H1 (cell line): Measurements from ENCODE around the gene NLRP3. TPM values are rescaled to one million over a fixed set of nuclear protein-coding genes. Genes with fewer than 3 reads are reported as not detected.

Experiments used
- CTCF ChIA-PET: fragments of 300-600 bp; sonication (Branson Sonifier 250); formaldehyde crosslinking; loops from one replicate; lab custom pipeline; 2021; ENCODE audit not compliant: partially characterized antibody; lab: Charles Lee
- POLR2A ChIA-PET: fragments of 300-600 bp; sonication (Branson Sonifier 250); formaldehyde crosslinking; loops from one replicate; lab custom pipeline; 2021; ENCODE audit warnings: inconsistent platforms; ENCODE audit not compliant: partially characterized antibody; lab: Charles Lee
- DNase-seq, 2 experiments: peaks; one replicate each; pipeline versions ENCODE4 v3.0.0 to v3.0.0-alpha.2; 2010 to 2022; ENCODE audit warnings: low spot score in 2 of 2, low read depth in 1 of 2, mixed read lengths in 1 of 2
- FAIRE-seq: peaks from 2 replicates; lab custom pipeline; 2011; peaks lifted over from hg19 to GRCh38; lab: Jason Lieb, UNC
- H2AFZ ChIP-seq: 2 replicates; pipeline ENCODE4 v1.8.1; 2012; ENCODE audit warnings: low read length, inconsistent platforms
- H2AK5ac ChIP-seq: 2 replicates; pipeline ENCODE4 v1.6.1; 2013; ENCODE audit warnings: low read depth, low read length
- H2BK120ac ChIP-seq: replicated peaks from 2 replicates; pipeline ENCODE3; 2013; ENCODE audit warnings: low read depth, low read length, inconsistent platforms
- H2BK12ac ChIP-seq: 2 replicates; pipeline ENCODE4 v1.6.1; 2013; ENCODE audit warnings: low read depth, low read length
- H2BK15ac ChIP-seq: 2 replicates; pipeline ENCODE4 v1.6.1; 2013; ENCODE audit warnings: low read length
- H2BK20ac ChIP-seq: 2 replicates; pipeline ENCODE4 v1.6.1; 2013; ENCODE audit warnings: low read length
- H2BK5ac ChIP-seq: 2 replicates; pipeline ENCODE4 v1.6.1; 2013; ENCODE audit warnings: low read depth, low read length
- H3K14ac ChIP-seq: 2 replicates; pipeline ENCODE4 v1.6.1; 2013; ENCODE audit warnings: inconsistent platforms; ENCODE audit not compliant: insufficient read length
- H3K18ac ChIP-seq: 2 replicates; pipeline ENCODE4 v1.6.1; 2013; ENCODE audit warnings: low read length; ENCODE audit errors: extremely low read depth
- H3K23ac ChIP-seq: 2 replicates; pipeline ENCODE4 v1.6.1; 2013; ENCODE audit warnings: inconsistent platforms; ENCODE audit not compliant: insufficient read length
- H3K23me2 ChIP-seq: 2 replicates; pipeline ENCODE4 v1.6.1; 2013; ENCODE audit warnings: low read depth, low read length
- H3K27ac ChIP-seq: 2 replicates; pipeline ENCODE4 v1.6.1; 2011; ENCODE audit warnings: low read depth, low read length, inconsistent platforms
- H3K27me3 ChIP-seq, 4 experiments: replicated peaks in 1 of 4; 1 replicate in 1 of 4; 2 replicates in 3 of 4; pipeline versions ENCODE4 v1.6.1 to v1.8.1; 2011 to 2013; ENCODE audit warnings: low read length in 3 of 4, mild to moderate bottlenecking in 3 of 4, inconsistent platforms in 2 of 4, mixed read lengths in 2 of 4, moderate library complexity in 1 of 4; ENCODE audit not compliant: control insufficient read depth in 3 of 4, insufficient read depth in 3 of 4; ENCODE audit errors: extremely low read depth in 1 of 4
- H3K36me3 ChIP-seq, 4 experiments: 2 replicates each; pipeline versions ENCODE4 v1.6.1 to v1.8.1; 2011 to 2013; ENCODE audit warnings: mild to moderate bottlenecking in 4 of 4, low read length in 3 of 4, moderate library complexity in 2 of 4, control low read depth in 1 of 4, inconsistent platforms in 1 of 4; ENCODE audit not compliant: insufficient read depth in 4 of 4, control insufficient read depth in 2 of 4
- H3K4ac ChIP-seq: replicated peaks from 2 replicates; pipeline ENCODE3; 2013; ENCODE audit warnings: low read length, low read depth, mixed read lengths, inconsistent platforms; ENCODE audit not compliant: insufficient read length
- H3K4me1 ChIP-seq, 4 experiments: replicated peaks in 1 of 4; 1 replicate in 1 of 4; 2 replicates in 3 of 4; pipeline versions ENCODE4 v1.6.1 to v1.8.1; 2011 to 2013; ENCODE audit warnings: low read length in 3 of 4, inconsistent platforms in 2 of 4, mixed read lengths in 1 of 4; ENCODE audit not compliant: insufficient read depth in 4 of 4, control insufficient read depth in 3 of 4
- H3K4me2 ChIP-seq, 2 experiments: 2 replicates each; pipeline versions ENCODE4 v1.6.1 to v1.8.1; 2011 to 2013; ENCODE audit warnings: low read depth in 2 of 2, low read length in 2 of 2, control low read depth in 1 of 2, inconsistent platforms in 1 of 2, mild to moderate bottlenecking in 1 of 2; ENCODE audit not compliant: insufficient read depth in 1 of 2
- H3K4me3 ChIP-seq, 4 experiments: fragments of 200-600, 300-600 bp in 1 of 4; sonication (generic), shearing (Covaris generic), sonication (Bioruptor Twin) in 1 of 4; 2 replicates each; pipeline versions ENCODE4 v1.5.1 to v1.8.1; 2011 to 2016; ENCODE audit warnings: low read length in 4 of 4, low read depth in 3 of 4, control low read depth in 2 of 4, inconsistent platforms in 2 of 4, mild to moderate bottlenecking in 2 of 4, mixed read lengths in 1 of 4, moderate library complexity in 1 of 4; ENCODE audit not compliant: insufficient read depth in 2 of 4; ENCODE audit errors: extremely low read depth in 1 of 4
- H3K56ac ChIP-seq: replicated peaks from 2 replicates; pipeline ENCODE3; 2013; ENCODE audit warnings: low read depth, mild to moderate bottlenecking, mixed read lengths, low read length, inconsistent platforms; ENCODE audit not compliant: insufficient read length
- H3K79me1 ChIP-seq: 2 replicates; pipeline ENCODE4 v1.6.1; 2013; ENCODE audit warnings: low read depth, low read length, control low read depth
- H3K79me2 ChIP-seq, 2 experiments: 2 replicates each; pipeline versions ENCODE4 v1.6.1 to v1.8.1; 2012 to 2013; ENCODE audit warnings: low read length in 2 of 2, mild to moderate bottlenecking in 2 of 2, inconsistent platforms in 1 of 2; ENCODE audit not compliant: insufficient read depth in 2 of 2, control insufficient read depth in 1 of 2
- H3K9ac ChIP-seq, 4 experiments: replicated peaks in 1 of 4; 1 replicate in 1 of 4; 2 replicates in 3 of 4; pipeline versions ENCODE4 v1.6.1 to v1.8.1; 2011 to 2013; ENCODE audit warnings: low read depth in 3 of 4, low read length in 3 of 4, control low read depth in 2 of 4, mild to moderate bottlenecking in 2 of 4, moderate library complexity in 2 of 4, inconsistent platforms in 1 of 4; ENCODE audit errors: extremely low read depth in 1 of 4
- H3K9me3 ChIP-seq, 2 experiments: 2 replicates each; pipeline versions ENCODE4 v1.6.1 to v1.8.1; 2012 to 2013; ENCODE audit warnings: mild to moderate bottlenecking in 2 of 2, moderate library complexity in 2 of 2, control low read depth in 1 of 2, inconsistent platforms in 1 of 2, low read depth in 1 of 2, low read length in 1 of 2, mixed read lengths in 1 of 2; ENCODE audit not compliant: insufficient read depth in 2 of 2
- H4K20me1 ChIP-seq, 2 experiments: replicated peaks in 1 of 2; 2 replicates each; pipeline versions ENCODE3 to v1.8.1; 2011 to 2013; ENCODE audit warnings: inconsistent platforms in 2 of 2, low read length in 2 of 2, mild to moderate bottlenecking in 1 of 2; ENCODE audit not compliant: insufficient read depth in 2 of 2, control insufficient read depth in 1 of 2
- H4K5ac ChIP-seq: 2 replicates; pipeline ENCODE4 v1.6.1; 2013; ENCODE audit warnings: low read length, low read depth, mixed read lengths, inconsistent platforms; ENCODE audit not compliant: insufficient read length
- H4K8ac ChIP-seq: 2 replicates; pipeline ENCODE4 v1.8.0; 2013; ENCODE audit warnings: mild to moderate bottlenecking, moderate library complexity, low read length, inconsistent platforms; ENCODE audit not compliant: insufficient read depth; ENCODE audit errors: extremely low read depth
- H4K91ac ChIP-seq: replicated peaks from 2 replicates; pipeline ENCODE3; 2013; ENCODE audit warnings: low read length, mixed read lengths, inconsistent platforms; ENCODE audit not compliant: insufficient read length
- ASH2L ChIP-seq: fragments of 200-600, 300-600 bp; sonication (generic); IDR thresholded peaks from one replicate; pipeline ENCODE4 v1.7.1; 2017; ENCODE audit warnings: low read length
- BRCA1 ChIP-seq: IDR thresholded peaks from 2 replicates; pipeline ENCODE4 v1.6.1; 2012; ENCODE audit warnings: low read depth, low read length, improper control_type of control experiment
- CBX5 ChIP-seq: fragments of 300-800, 300-1000 bp; sonication (generic); IDR thresholded peaks from 2 replicates; pipeline ENCODE4 v1.7.1; 2016; ENCODE audit warnings: antibody characterized with exemption, low read length, low read depth
- EZH2 ChIP-seq: fragments of 200-600 bp; sonication (generic); IDR thresholded peaks from 2 replicates; pipeline ENCODE4 v1.7.1; 2012; ENCODE audit warnings: low read depth, mild to moderate bottlenecking, moderate library complexity, low read length, inconsistent platforms; ENCODE audit not compliant: severe bottlenecking
- GABPA ChIP-seq: IDR thresholded peaks from 2 replicates; pipeline ENCODE4 v1.6.1; 2011; ENCODE audit warnings: mild to moderate bottlenecking, low read length, moderate library complexity, borderline replicate concordance; ENCODE audit not compliant: insufficient read depth
- HDAC2 ChIP-seq, 2 experiments: fragments of 300-600 bp in 1 of 2; sonication (generic) in 1 of 2; IDR thresholded peaks; 2 replicates each; pipeline ENCODE4 v1.6.1; 2011 to 2012; ENCODE audit warnings: low read depth in 2 of 2, low read length in 2 of 2, mild to moderate bottlenecking in 2 of 2, moderate library complexity in 2 of 2, borderline replicate concordance in 1 of 2, inconsistent platforms in 1 of 2
- JUN ChIP-seq: IDR thresholded peaks from 2 replicates; pipeline ENCODE4 v1.6.1; 2011; ENCODE audit warnings: low read depth, mild to moderate bottlenecking, improper control_type of control experiment, low read length
- RFX5 ChIP-seq: IDR thresholded peaks from 2 replicates; pipeline ENCODE4 v1.6.1; 2011; ENCODE audit warnings: low read depth, low read length, improper control_type of control experiment, borderline replicate concordance
- SUZ12 ChIP-seq: fragments of 200-600 bp; sonication (generic); IDR thresholded peaks from 2 replicates; pipeline ENCODE4 v1.6.1; 2012; ENCODE audit warnings: mild to moderate bottlenecking, inconsistent platforms, low read length, moderate library complexity, mixed read lengths
- TAF1 ChIP-seq: IDR thresholded peaks from 2 replicates; pipeline ENCODE4 v1.6.1; 2011; ENCODE audit warnings: mild to moderate bottlenecking, low read depth, low read length
- WGBS, 2 experiments: shearing (Covaris generic) in 1 of 2; methylation state at CpG; one replicate each; pipeline versions ENCODE4 v1.1.6 to v1.1.7; 2013 to 2015; ENCODE audit warnings: low lambda C conversion rate in 2 of 2, mixed read lengths in 2 of 2, inconsistent platforms in 1 of 2, low coverage in 1 of 2, missing lambda C conversion rate in 1 of 2; ENCODE audit not compliant: insufficient replicate concordance in 2 of 2, insufficient coverage in 1 of 2, insufficient read length in 1 of 2; ENCODE audit errors: extremely low coverage in 1 of 2, missing lambda C conversion rate in 1 of 2; 5-methylcytosine and 5-hydroxymethylcytosine counted together
- polyA plus RNA-seq, 7 experiments: library from polyadenylated mRNA; depleted of rRNA in 3 of 7; stranded (reverse) in 5 of 7; unstranded in 2 of 7; fragments of >200 nt in 5 of 7; fragments of 200-250 nt in 2 of 7; gene quantifications; 1 replicate in 5 of 7; 2 replicates in 1 of 7; 4 replicates in 1 of 7; pipeline versions ENCODE4 v1.2.1 to v1.2.3, GENCODE V29; 2011 to 2013; ENCODE audit warnings: missing spikeins in 2 of 7, mixed read lengths in 2 of 7
- total RNA-seq: library from RNA; stranded (reverse); fragmentation: NEBNext Ultra II Directional; extraction: Animal tissue kit (Norgen Biotek cat#: 25700); gene quantifications from 2 replicates; pipeline ENCODE4 v1.2.1, GENCODE V29; 2021

NLRP3 gene
- total and polyA plus RNA-seq, 2 of the 8 experiments (the other 6 are each of a cell fraction or from before 2014, with no cell fraction given) = 0.05 to 0.19 TPM

GRCh38 chr1:247411621-247412327, 4.2 kb upstream of the NLRP3 start:
- Histone ChIP-seq H4K5ac (no peak overlapping the region), H3K79me2 (no peaks in the 10 kb centered on the region), H2BK20ac (no peak overlapping the region), H2BK15ac (no peak overlapping the region), H3K14ac (no peak overlapping the region), H3K23me2 (no peaks in the 10 kb centered on the region), H2BK12ac (no peak overlapping the region), H2AFZ (no peak overlapping the region), H3K18ac (no peak overlapping the region), H2BK120ac (no peak overlapping the region), H3K4me1 (no peaks in the 10 kb centered on the region), H3K4ac (no peak overlapping the region), H3K9ac (no peak overlapping the region), H4K8ac (no peak overlapping the region), H3K79me1 (no peaks in the 10 kb centered on the region), H3K23ac (no peak overlapping the region), H3K36me3 (no peaks in the 10 kb centered on the region), H3K4me2 (no peak overlapping the region), H4K20me1 (no peaks in the 10 kb centered on the region), H3K27me3 (no peaks in the 10 kb centered on the region), H2BK5ac (no peak overlapping the region), H3K56ac (no peak overlapping the region), H4K91ac (no peak overlapping the region), H2AK5ac (no peak overlapping the region), H3K4me3 (no peak overlapping the region), H3K9me3 (no peaks in the 10 kb centered on the region), H3K27ac (no peak overlapping the region)
- TF ChIP-seq TAF1 (no peak), BRCA1 (no peak), HDAC2 (IDR thresholded peaks at IDR 0.05; ENCODE audit: borderline replicate concordance in 1 of 2, low read depth in 2 of 2, low read length in 2 of 2) (no peak), JUN (no peak), CBX5 (no peak), GABPA (no peak), EZH2 (no peak), ASH2L (no peak), RFX5 (no peak), SUZ12 (no peak)
- ChIA-PET CTCF (interaction anchor here (0.7 to 1.2 kb wide), 3 partner anchors 12 to 22 kb away, joined by 3 to 4 read pairs (median 3); no protein-coding TSS in a partner anchor), POLR2A (interaction anchor here (1.2 kb wide), 1 partner anchor 81 kb away, joined by 3 read pairs; no protein-coding TSS in a partner anchor)
- FAIRE-seq (no peak), DNase-seq (no peak)
- 89% methylated on average over 13 of the region's 13 CpGs; no CpG with 5 or more reads in 1 of the 2 experiments for WGBS, 2 experiments
